A673 (cell line): ENCODE measurements around the gene NCAPH2. TPM values are rescaled to one million over a fixed set of nuclear protein-coding genes. Genes with fewer than 3 reads are reported as not detected.
"Not testable (repeated sequence)": the region's sequence is repeated elsewhere in the genome, so short reads cannot be mapped to it uniquely, and the experiment has no call there.

ENCODE experiments used
- BruUV-seq: library from RNA; stranded (reverse); fragments of 400-500 nt; replicated peaks from 2 replicates; lab custom pipeline; 2021; lab: Mats Ljungman, UMichigan
- CTCF ChIA-PET: fragments of 300-600 bp; sonication (Branson Sonifier 250); formaldehyde crosslinking; loops from one replicate; lab custom pipeline; 2022; ENCODE audit warnings: antibody characterized with exemption; lab: Charles Lee
- POLR2A ChIA-PET: fragments of 300-600 bp; sonication (Branson Sonifier 250); formaldehyde crosslinking; loops from one replicate; lab custom pipeline; 2022; ENCODE audit warnings: antibody characterized with exemption; ENCODE audit not compliant: low non-redundant PET; lab: Charles Lee
- DNase-seq: peaks from one replicate; pipeline ENCODE4 v3.0.0-alpha.2; 2015; ENCODE audit warnings: low spot score
- H3K27ac ChIP-seq: fragments of 200-600 bp; sonication (generic); 2 replicates; pipeline ENCODE4 v1.5.1; 2016; ENCODE audit warnings: mixed run types, low read depth, mild to moderate bottlenecking, mixed read lengths, antibody characterized with exemption, low read length; ENCODE audit not compliant: poor library complexity, severe bottlenecking
- H3K27me3 ChIP-seq: fragments of 200-600 bp; sonication (generic); replicated peaks from 2 replicates; pipeline ENCODE4 v1.6.1; 2017; ENCODE audit warnings: mixed run types, low read depth, mild to moderate bottlenecking, mixed read lengths, antibody characterized with exemption, low read length; ENCODE audit not compliant: insufficient read depth, poor library complexity
- H3K36me3 ChIP-seq: fragments of 200-600 bp; sonication (generic); 2 replicates; pipeline ENCODE4 v1.6.1; 2016; ENCODE audit warnings: mixed run types, mild to moderate bottlenecking, mixed read lengths, antibody characterized with exemption, low read length; ENCODE audit not compliant: insufficient read depth, poor library complexity, severe bottlenecking
- H3K4me1 ChIP-seq: fragments of 200-600 bp; sonication (generic); 2 replicates; pipeline ENCODE4 v1.6.1; 2017; ENCODE audit warnings: mixed run types, mild to moderate bottlenecking, mixed read lengths, antibody characterized with exemption, low read length; ENCODE audit not compliant: insufficient read depth, poor library complexity, severe bottlenecking
- H3K4me3 ChIP-seq: fragments of 200-600 bp; sonication (generic); 2 replicates; pipeline ENCODE4 v1.5.1; 2016; ENCODE audit warnings: low read depth, mixed run types, mild to moderate bottlenecking, mixed read lengths, low read length; ENCODE audit not compliant: poor library complexity, severe bottlenecking
- H3K9me3 ChIP-seq: fragments of 200-600 bp; sonication (generic); 2 replicates; pipeline ENCODE4 v1.6.1; 2016; ENCODE audit warnings: mixed run types, low read depth, mild to moderate bottlenecking, mixed read lengths, antibody characterized with exemption, low read length; ENCODE audit not compliant: poor library complexity, severe bottlenecking
- CTCF ChIP-seq: fragments of 300-800, 200-600 bp; sonication (generic); conservative IDR thresholded peaks from 2 replicates; pipeline ENCODE4 v1.5.1; 2017; ENCODE audit warnings: low read depth, mild to moderate bottlenecking, antibody characterized with exemption, low read length, moderate library complexity, mixed read lengths
- EZH2 ChIP-seq: fragments of 200-600 bp; sonication (generic); IDR thresholded peaks from 2 replicates; pipeline ENCODE4 v1.6.1; 2017; ENCODE audit warnings: borderline replicate concordance, low read depth, mild to moderate bottlenecking, mixed read lengths, antibody characterized with exemption, low read length; ENCODE audit not compliant: poor library complexity, severe bottlenecking
- intact Hi-C: fragments of 100-400 bp; cut with micrococcal nuclease; formaldehyde crosslinking; loops from one replicate; pipeline ENCODE4 v1.10.0; 2022; ENCODE audit not compliant: unreplicated experiment
- total RNA-seq: library from RNA; stranded (reverse); gene quantifications from 2 replicates; pipeline ENCODE4 v1.2.3, GENCODE V29; 2021

Gene NCAPH2
- total RNA-seq, 1 experiment from 2014 or later = 135 TPM

GRCh38 chr22:50517495-50518260 is 9.7 kb downstream of the NCAPH2 start:
- BruUV-seq = no TSS peak

GRCh38 chr22:50518606-50519005 is 10.6 kb downstream of the NCAPH2 start:
- POLR2A ChIA-PET = no interaction called here
- peaks cover 60% of the 10 kb centered on the region for H3K36me3 ChIP-seq
- CTCF ChIA-PET = no interaction called here
- no peak overlapping the region for H3K4me3 ChIP-seq
- H3K9me3 ChIP-seq = no peaks in the 10 kb centered on the region
- H3K27me3 ChIP-seq = no peaks in the 10 kb centered on the region
- H3K4me1 ChIP-seq = no peaks in the 10 kb centered on the region
- TF ChIP-seq EZH2 (no peak), CTCF (no peak)
- intact Hi-C loops = no loop called here
- DNase-seq = no peak
- H3K27ac ChIP-seq = no peak overlapping the region
- no TSS peak for BruUV-seq

More at GRCh38 chr22:50517495-50518260, 9.7 kb downstream of the NCAPH2 start:
- DNase-seq = no peak
- H3K4me3 ChIP-seq = no peak overlapping the region
- TF ChIP-seq CTCF = no peak
- no peak for TF ChIP-seq EZH2
- intact Hi-C loops = no loop called here
- peaks cover 53% of the 10 kb centered on the region for H3K36me3 ChIP-seq
- ChIA-PET POLR2A (interaction anchor here (0.6 kb wide), 1 partner anchor 185 kb away, joined by 4 read pairs; no protein-coding TSS in a partner anchor), CTCF (no interaction called here)
- no peaks in the 10 kb centered on the region for H3K4me1 ChIP-seq
- no peaks in the 10 kb centered on the region for H3K9me3 ChIP-seq
- H3K27me3 ChIP-seq = no peaks in the 10 kb centered on the region
- H3K27ac ChIP-seq = no peak overlapping the region

GRCh38 chr22:50519151-50519550 is 11.1 kb downstream of the NCAPH2 start:
- ChIA-PET POLR2A (no interaction called here), CTCF (no interaction called here)
- Histone ChIP-seq H3K27me3 (no peaks in the 10 kb centered on the region), H3K9me3 (no peaks in the 10 kb centered on the region), H3K4me3 (no peak overlapping the region), H3K27ac (no peak overlapping the region), H3K4me1 (peaks cover under 1% of the 10 kb centered on the region), H3K36me3 (peaks cover 66% of the 10 kb centered on the region)
- no TSS peak for BruUV-seq
- DNase-seq = no peak
- intact Hi-C loops = no loop called here
- TF ChIP-seq EZH2 (no peak), CTCF (no peak)

GRCh38 chr22:50520184-50520583 is 12.2 kb downstream of the NCAPH2 start:
- CTCF ChIA-PET, H3K4me1 ChIP-seq, H3K4me3 ChIP-seq, H3K9me3 ChIP-seq, intact Hi-C loops, BruUV-seq, POLR2A ChIA-PET, DNase-seq, H3K27ac ChIP-seq, H3K27me3 ChIP-seq: not testable (repeated sequence)
- H3K36me3 ChIP-seq = peaks cover 72% of the 10 kb centered on the region
